ENCODE data around the gene COMMD7.

Gene COMMD7

DNA sequence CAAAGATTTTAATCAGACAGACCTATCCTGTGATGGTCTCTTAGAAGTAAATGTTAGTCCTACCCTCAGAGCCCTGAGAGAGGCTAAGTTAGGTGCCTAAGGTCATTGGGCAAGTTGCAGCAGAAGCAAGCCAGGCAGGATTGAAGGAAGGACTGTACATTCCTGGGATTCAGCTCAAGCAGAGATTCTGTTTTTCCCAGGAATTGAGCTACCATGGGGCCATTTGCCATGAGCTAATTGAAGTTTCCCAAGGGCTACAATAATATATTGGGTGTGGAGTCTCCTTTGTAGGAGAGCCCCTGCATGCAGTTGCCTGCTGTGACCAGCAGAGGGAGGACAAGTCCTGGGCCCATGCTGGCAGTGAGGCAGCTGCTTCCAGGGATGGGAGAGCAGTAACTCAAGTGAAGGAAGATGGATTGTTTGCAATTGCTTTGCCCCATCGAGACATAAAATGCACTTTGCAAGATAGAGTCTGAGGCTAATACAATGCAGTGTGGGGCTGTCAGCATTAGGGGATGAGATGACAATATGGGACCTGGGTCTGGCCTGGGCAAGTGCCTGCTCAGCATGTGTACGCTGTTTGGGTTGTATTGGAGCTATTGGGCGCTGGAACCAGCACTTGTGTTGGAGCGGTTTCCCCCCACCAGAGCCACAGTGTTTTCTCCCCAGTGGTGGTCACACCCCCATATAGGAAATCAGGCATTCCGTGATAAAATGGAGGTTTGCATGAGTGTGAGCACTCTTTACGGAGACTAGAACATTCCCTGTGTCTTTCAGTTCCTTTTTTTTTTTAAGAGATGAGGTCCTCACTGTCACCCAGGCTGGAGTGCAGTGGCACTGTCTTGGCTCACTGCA lies 46.9 kb upstream of the COMMD7 start:
- Histone ChIP-seq H3K36me3 (ENCODE audit: control insufficient read depth in 1 of 2, insufficient read depth in 2 of 2, low read length in 2 of 2) (peaks cover 39 to 56% of the 10 kb centered on the region in 2 experiments), H2AK5ac (ENCODE audit: low read length) (no peak overlapping the region), H2BK120ac (ENCODE audit: insufficient read depth, low read length, poor library complexity) (no peak overlapping the region), H3K27me3 (ENCODE audit: insufficient read depth, low read length) (no peaks in the 10 kb centered on the region), H3K4me2 (ENCODE audit: low read length) (no peak overlapping the region), H3K14ac (ENCODE audit: low read length) (no peak overlapping the region), H4K8ac (ENCODE audit: low read depth, low read length) (no peak overlapping the region), H3K18ac (ENCODE audit: low read length) (no peak overlapping the region), H3K9ac (ENCODE audit: low read length) (no peak overlapping the region), H2BK12ac (ENCODE audit: low read length) (no peak overlapping the region), H3K4me1 (ENCODE audit: control insufficient read depth in 1 of 2, insufficient read depth in 2 of 2, low read length in 2 of 2) (peaks cover 4 to 5% of the 10 kb centered on the region in 2 experiments), H2BK5ac (ENCODE audit: low read depth, low read length, poor library complexity) (no peak overlapping the region), H2AFZ (ENCODE audit: insufficient read depth, low read length, poor library complexity) (no peak overlapping the region), H3K4ac (ENCODE audit: low read depth, low read length) (no peak overlapping the region), H3K27ac (ENCODE audit: low read depth, low read length) (no peak overlapping the region), H4K12ac (ENCODE audit: low read depth, low read length) (no peak overlapping the region), H3K23ac (ENCODE audit: low read length) (no peak overlapping the region), H4K91ac (ENCODE audit: low read depth, low read length) (no peak overlapping the region), H3K79me1 (ENCODE audit: low read length) (no peaks in the 10 kb centered on the region), H3K9me3 (ENCODE audit: insufficient read depth, low read depth, low read length) (no peaks in the 10 kb centered on the region), H3K4me3 (ENCODE audit: low read depth, low read length) (no peak overlapping the region), H3K79me2 (ENCODE audit: control insufficient read depth, insufficient read depth, low read length, poor library complexity) (no peaks in the 10 kb centered on the region)
- peak; percentile 69 to 87 for DNase-seq
- WGBS (ENCODE audit: extremely low coverage, insufficient coverage, insufficient read length), result no CpG with 5 or more reads among the region's 6 CpGs

DNA sequence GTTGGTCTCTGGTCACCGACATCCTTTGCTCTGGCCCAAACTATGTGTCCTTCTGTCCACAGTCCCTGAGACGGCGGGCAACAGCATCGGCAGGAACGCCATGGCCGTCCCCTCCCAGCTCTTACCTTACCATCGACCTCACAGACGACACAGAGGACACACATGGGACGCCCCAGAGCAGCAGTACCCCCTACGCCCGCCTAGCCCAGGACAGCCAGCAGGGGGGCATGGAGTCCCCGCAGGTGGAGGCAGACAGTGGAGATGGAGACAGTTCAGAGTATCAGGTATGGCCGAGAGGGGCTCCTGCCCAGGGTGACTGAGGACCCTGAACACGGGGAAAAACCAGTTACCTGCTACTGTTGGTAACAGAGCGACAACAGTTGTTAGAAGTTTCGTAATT lies 43.9 kb upstream of the COMMD7 start:
- no CpG with 5 or more reads among the region's 16 CpGs for WGBS (ENCODE audit: extremely low coverage, insufficient coverage, insufficient read length)
- no peaks in the 10 kb centered on the region for H3K27me3 ChIP-seq (ENCODE audit: insufficient read depth, low read length)
- no peak overlapping the region for H3K4me3 ChIP-seq (ENCODE audit: low read depth, low read length)
- H3K23ac ChIP-seq (ENCODE audit: low read length), result no peak overlapping the region
- H3K4ac ChIP-seq (ENCODE audit: low read depth, low read length), result no peak overlapping the region
- no peaks in the 10 kb centered on the region for H3K79me1 ChIP-seq (ENCODE audit: low read length)
- no peak overlapping the region for H3K14ac ChIP-seq (ENCODE audit: low read length)
- no peak for DNase-seq
- no peak overlapping the region for H4K12ac ChIP-seq (ENCODE audit: low read depth, low read length)
- no peak overlapping the region for H4K91ac ChIP-seq (ENCODE audit: low read depth, low read length)
- no peaks in the 10 kb centered on the region for H3K79me2 ChIP-seq (ENCODE audit: control insufficient read depth, insufficient read depth, low read length, poor library complexity)
- peaks cover 43 to 60% of the 10 kb centered on the region in 2 experiments for H3K36me3 ChIP-seq (ENCODE audit: control insufficient read depth in 1 of 2, insufficient read depth in 2 of 2, low read length in 2 of 2)
- no peak overlapping the region for H2AK5ac ChIP-seq (ENCODE audit: low read length)
- no peak overlapping the region for H2BK5ac ChIP-seq (ENCODE audit: low read depth, low read length, poor library complexity)
- no peak overlapping the region for H3K4me2 ChIP-seq (ENCODE audit: low read length)
- no peak overlapping the region for H3K27ac ChIP-seq (ENCODE audit: low read depth, low read length)
- H3K18ac ChIP-seq (ENCODE audit: low read length), result no peak overlapping the region
- H4K8ac ChIP-seq (ENCODE audit: low read depth, low read length), result no peak overlapping the region
- H2AFZ ChIP-seq (ENCODE audit: insufficient read depth, low read length, poor library complexity), result no peak overlapping the region
- H3K9ac ChIP-seq (ENCODE audit: low read length), result no peak overlapping the region
- H3K4me1 ChIP-seq (ENCODE audit: control insufficient read depth in 1 of 2, insufficient read depth in 2 of 2, low read length in 2 of 2), result no peaks in the 10 kb centered on the region
- no peak overlapping the region for H2BK12ac ChIP-seq (ENCODE audit: low read length)
- H3K9me3 ChIP-seq (ENCODE audit: insufficient read depth, low read depth, low read length), result peaks cover 2% of the 10 kb centered on the region
- no peak overlapping the region for H2BK120ac ChIP-seq (ENCODE audit: insufficient read depth, low read length, poor library complexity)

- H3K14ac ChIP-seq (ENCODE audit: low read length), result no peak overlapping the region
- H3K36me3 ChIP-seq (ENCODE audit: control insufficient read depth in 1 of 2, insufficient read depth in 2 of 2, low read length in 2 of 2), result peaks cover 41 to 57% of the 10 kb centered on the region in 2 experiments
- no peak overlapping the region for H2BK5ac ChIP-seq (ENCODE audit: low read depth, low read length, poor library complexity)
- H3K9ac ChIP-seq (ENCODE audit: low read length), result no peak overlapping the region
- no CpG with 5 or more reads among the region's 16 CpGs for WGBS (ENCODE audit: extremely low coverage, insufficient coverage, insufficient read length)
- H4K12ac ChIP-seq (ENCODE audit: low read depth, low read length), result no peak overlapping the region
- no peak overlapping the region for H2AFZ ChIP-seq (ENCODE audit: insufficient read depth, low read length, poor library complexity)
- H2BK120ac ChIP-seq (ENCODE audit: insufficient read depth, low read length, poor library complexity), result no peak overlapping the region
- H3K27ac ChIP-seq (ENCODE audit: low read depth, low read length), result no peak overlapping the region
- no peak overlapping the region for H4K91ac ChIP-seq (ENCODE audit: low read depth, low read length)
- H3K27me3 ChIP-seq (ENCODE audit: insufficient read depth, low read length), result no peaks in the 10 kb centered on the region
- H3K9me3 ChIP-seq (ENCODE audit: insufficient read depth, low read depth, low read length), result peaks cover 2% of the 10 kb centered on the region
- no peak overlapping the region for H2AK5ac ChIP-seq (ENCODE audit: low read length)
- no peaks in the 10 kb centered on the region for H3K4me1 ChIP-seq (ENCODE audit: control insufficient read depth in 1 of 2, insufficient read depth in 2 of 2, low read length in 2 of 2)
- no peaks in the 10 kb centered on the region for H3K79me1 ChIP-seq (ENCODE audit: low read length)
- no peaks in the 10 kb centered on the region for H3K79me2 ChIP-seq (ENCODE audit: control insufficient read depth, insufficient read depth, low read length, poor library complexity)
- H4K8ac ChIP-seq (ENCODE audit: low read depth, low read length), result no peak overlapping the region
- H3K4me3 ChIP-seq (ENCODE audit: low read depth, low read length), result no peak overlapping the region
- DNase-seq, result no peak
- no peak overlapping the region for H3K4me2 ChIP-seq (ENCODE audit: low read length)
- H2BK12ac ChIP-seq (ENCODE audit: low read length), result no peak overlapping the region
- no peak overlapping the region for H3K23ac ChIP-seq (ENCODE audit: low read length)
- H3K4ac ChIP-seq (ENCODE audit: low read depth, low read length), result no peak overlapping the region
- H3K18ac ChIP-seq (ENCODE audit: low read length), result no peak overlapping the region
Observed at GRCh38 chr20:32786059-32786760, 42.9 kb upstream of the COMMD7 start.

DNA sequence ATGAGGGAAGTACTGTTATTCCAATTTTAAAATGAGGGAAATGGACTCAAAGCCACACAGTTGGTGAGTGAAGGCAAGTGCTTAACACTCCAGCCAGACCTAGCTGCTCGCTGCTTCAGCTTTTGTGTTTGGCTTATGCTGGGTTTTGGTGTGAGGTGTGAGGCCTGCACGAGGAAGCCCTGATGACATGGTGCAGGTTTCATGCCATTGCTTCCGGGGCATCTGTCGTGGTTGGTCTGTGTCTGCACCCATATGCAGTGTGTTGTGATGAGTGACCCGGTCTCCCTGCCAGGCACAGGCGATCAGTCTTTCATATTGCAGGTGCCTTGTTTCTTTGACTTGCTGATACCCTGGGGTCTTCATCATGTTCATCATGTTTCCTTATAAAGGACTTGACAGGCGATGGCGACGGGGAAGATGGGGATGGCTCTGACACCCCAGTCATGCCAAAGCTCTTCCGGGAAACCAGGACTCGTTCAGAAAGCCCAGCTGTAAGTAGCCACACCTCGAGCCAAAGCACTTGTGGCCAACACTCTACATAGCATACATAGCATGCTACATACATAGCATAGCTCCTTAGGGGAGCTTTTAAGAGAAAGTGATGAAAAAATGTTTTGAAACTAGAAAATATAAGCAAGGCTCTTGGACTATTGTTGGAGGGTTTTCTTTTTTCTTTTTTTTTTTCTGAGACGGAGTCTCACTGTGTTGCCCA lies 41.3 kb upstream of the COMMD7 start:
- H2BK120ac ChIP-seq (ENCODE audit: insufficient read depth, low read length, poor library complexity), result no peak overlapping the region
- H3K4ac ChIP-seq (ENCODE audit: low read depth, low read length), result no peak overlapping the region
- no peak overlapping the region for H3K4me2 ChIP-seq (ENCODE audit: low read length)
- no peak overlapping the region for H3K18ac ChIP-seq (ENCODE audit: low read length)
- no peak overlapping the region for H4K8ac ChIP-seq (ENCODE audit: low read depth, low read length)
- no peak overlapping the region for H2AK5ac ChIP-seq (ENCODE audit: low read length)
- no peaks in the 10 kb centered on the region for H3K4me1 ChIP-seq (ENCODE audit: control insufficient read depth in 1 of 2, insufficient read depth in 2 of 2, low read length in 2 of 2)
- H3K79me2 ChIP-seq (ENCODE audit: control insufficient read depth, insufficient read depth, low read length, poor library complexity), result no peaks in the 10 kb centered on the region
- no peak overlapping the region for H3K9ac ChIP-seq (ENCODE audit: low read length)
- H4K91ac ChIP-seq (ENCODE audit: low read depth, low read length), result no peak overlapping the region
- peaks cover 2% of the 10 kb centered on the region for H3K9me3 ChIP-seq (ENCODE audit: insufficient read depth, low read depth, low read length)
- no peaks in the 10 kb centered on the region for H3K27me3 ChIP-seq (ENCODE audit: insufficient read depth, low read length)
- H3K79me1 ChIP-seq (ENCODE audit: low read length), result no peaks in the 10 kb centered on the region
- H3K36me3 ChIP-seq (ENCODE audit: control insufficient read depth in 1 of 2, insufficient read depth in 2 of 2, low read length in 2 of 2), result peaks cover 50 to 58% of the 10 kb centered on the region in 2 experiments
- H3K27ac ChIP-seq (ENCODE audit: low read depth, low read length), result no peak overlapping the region
- H3K23ac ChIP-seq (ENCODE audit: low read length), result no peak overlapping the region
- peak; percentile 26 to 69 for DNase-seq
- H2BK12ac ChIP-seq (ENCODE audit: low read length), result no peak overlapping the region
- no peak overlapping the region for H2AFZ ChIP-seq (ENCODE audit: insufficient read depth, low read length, poor library complexity)
- WGBS (ENCODE audit: extremely low coverage, insufficient coverage, insufficient read length), result no CpG with 5 or more reads among the region's 13 CpGs
- no peak overlapping the region for H3K14ac ChIP-seq (ENCODE audit: low read length)
- no peak overlapping the region for H4K12ac ChIP-seq (ENCODE audit: low read depth, low read length)
- no peak overlapping the region for H2BK5ac ChIP-seq (ENCODE audit: low read depth, low read length, poor library complexity)
- H3K4me3 ChIP-seq (ENCODE audit: low read depth, low read length), result peak overlapping the region; percentile 18
